Body of pancreas (tissue), 2 donors: Measurements from ENCODE around the gene HORMAD1. TPM values are rescaled to one million over a fixed set of nuclear protein-coding genes. Genes with fewer than 3 reads are reported as not detected.

Experiments used
- small RNA-seq: library from RNA; depleted of rRNA; stranded (forward); fragments of <200 nt; gene quantifications from one replicate; pipeline ENCODE3, GENCODE V24; 2016
- total RNA-seq, 2 donors: library from RNA; depleted of rRNA; stranded (reverse); fragments of >200 nt; gene quantifications; one replicate each; pipeline ENCODE4 v1.1.0, GENCODE V29; 2016

HORMAD1 gene
- total RNA-seq, 2 donors from 2014 or later, result not detected

Small RNA genes lying within 50 kb of the gene (small RNA-seq; reads per million reads assigned to genes)
- gene RNU6-1042P, result not detected

Other genes starting within 250 kb of the HORMAD1 start
- 1 to 10 TPM; 4.3 to 7.0 TPM for gene TARS2, start 233.5 kb downstream of the HORMAD1 start, total RNA-seq
- 1 to 10 TPM; 1.3 to 2.1 TPM for gene ECM1, start 212.8 kb downstream of the HORMAD1 start, total RNA-seq
- not detected for gene FALEC, start 205.1 kb downstream of the HORMAD1 start, total RNA-seq
- 1 to 10 TPM; 4.7 to 7.6 TPM for gene ADAMTSL4, start 171.5 kb downstream of the HORMAD1 start, total RNA-seq
- gene MCL1, start 141.3 kb downstream of the HORMAD1 start, total RNA-seq, result 100 to 1,000 TPM; 211 to 223 TPM
- gene ENSA, start 91.3 kb downstream of the HORMAD1 start, total RNA-seq, result 100 to 1,000 TPM in 1 of 2 donors, 10 to 100 TPM in 1; 64.6 to 203 TPM
- 10 to 100 TPM; 14.5 to 14.8 TPM for gene GOLPH3L, start 23.7 kb downstream of the HORMAD1 start, total RNA-seq
- 10 to 100 TPM in 1 of 2 donors, 1 to 10 TPM in 1; 3.6 to 30.6 TPM for gene CTSS, start 44.9 kb upstream of the HORMAD1 start, total RNA-seq
- gene CTSK, start 87.4 kb upstream of the HORMAD1 start, total RNA-seq, result 10 to 100 TPM; 11.9 to 18.4 TPM
- gene ARNT, start 155.7 kb upstream of the HORMAD1 start, total RNA-seq, result 10 to 100 TPM; 20.4 to 27.8 TPM
- not detected for gene CTXND2, start 166.2 kb upstream of the HORMAD1 start, total RNA-seq
- gene SETDB1, start 205.5 kb upstream of the HORMAD1 start, total RNA-seq, result 10 to 100 TPM; 26.5 to 45.2 TPM